ENCODE results near the gene HIF3A. TPM values are rescaled to one million over a fixed set of nuclear protein-coding genes. Genes with fewer than 3 reads are reported as not detected.
A peak's percentile ranks its signal among the peaks of the same experiment; 100 is the strongest.
"Not testable (repeated sequence)": the region's sequence is repeated elsewhere in the genome, so short reads cannot be mapped to it uniquely, and the experiment has no call there.

HIF3A gene
- total and polyA plus RNA-seq, 8 donors = 17.6 to 235 (median 102) TPM

DNA sequence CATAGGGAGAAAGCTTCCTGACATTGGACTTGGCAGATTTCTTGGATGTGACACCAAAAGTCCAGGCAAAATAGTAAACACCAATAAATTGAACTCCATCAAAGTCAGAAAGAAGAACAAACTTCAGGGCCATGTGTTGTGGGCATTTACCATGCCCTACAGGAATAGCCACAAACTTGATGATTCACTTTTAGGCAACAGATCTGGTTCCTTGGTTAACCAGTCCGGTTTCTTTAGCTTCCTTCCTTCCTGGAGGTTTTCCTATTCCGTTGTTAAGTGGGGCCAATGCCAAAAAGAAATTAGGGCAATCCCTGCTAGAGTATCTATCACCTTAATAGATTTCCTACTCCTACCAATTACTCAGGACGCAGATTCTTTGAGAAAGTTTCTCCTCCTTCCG lies 42.1 kb upstream of the HIF3A start:
- Histone ChIP-seq H3K9me3 (no peaks in the 10 kb centered on the region), H3K27me3 (peaks cover 0 to 37% (median 0%) of the 10 kb centered on the region in 3 donors), H3K4me1 (peaks cover 0 to 13% (median 0%) of the 10 kb centered on the region in 4 donors), H3K36me3 (no peaks in the 10 kb centered on the region), H3K27ac (no peak overlapping the region), H3K4me3 (no peak overlapping the region)
- DNase-seq = no peak
- TF ChIP-seq EP300 (IDR thresholded peaks at IDR 0.05) = no peak
- TF ChIP-seq, protein P1, sequence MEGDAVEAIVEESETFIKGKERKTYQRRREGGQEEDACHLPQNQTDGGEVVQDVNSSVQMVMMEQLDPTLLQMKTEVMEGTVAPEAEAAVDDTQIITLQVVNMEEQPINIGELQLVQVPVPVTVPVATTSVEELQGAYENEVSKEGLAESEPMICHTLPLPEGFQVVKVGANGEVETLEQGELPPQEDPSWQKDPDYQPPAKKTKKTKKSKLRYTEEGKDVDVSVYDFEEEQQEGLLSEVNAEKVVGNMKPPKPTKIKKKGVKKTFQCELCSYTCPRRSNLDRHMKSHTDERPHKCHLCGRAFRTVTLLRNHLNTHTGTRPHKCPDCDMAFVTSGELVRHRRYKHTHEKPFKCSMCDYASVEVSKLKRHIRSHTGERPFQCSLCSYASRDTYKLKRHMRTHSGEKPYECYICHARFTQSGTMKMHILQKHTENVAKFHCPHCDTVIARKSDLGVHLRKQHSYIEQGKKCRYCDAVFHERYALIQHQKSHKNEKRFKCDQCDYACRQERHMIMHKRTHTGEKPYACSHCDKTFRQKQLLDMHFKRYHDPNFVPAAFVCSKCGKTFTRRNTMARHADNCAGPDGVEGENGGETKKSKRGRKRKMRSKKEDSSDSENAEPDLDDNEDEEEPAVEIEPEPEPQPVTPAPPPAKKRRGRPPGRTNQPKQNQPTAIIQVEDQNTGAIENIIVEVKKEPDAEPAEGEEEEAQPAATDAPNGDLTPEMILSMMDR (IDR thresholded peaks at IDR 0.05) = no peak
- TF ChIP-seq POLR2AphosphoS5 (IDR thresholded peaks at IDR 0.05) = no peak
- no peak for TF ChIP-seq POLR2A (IDR thresholded peaks at IDR 0.05)
- 55 to 63% (median 60%) methylated on average over 4 of the region's 4 CpGs for WGBS, 5 donors
- intact Hi-C loops (cut with DNase I; ENCODE audit: low total_unique reads) = no loop called here

DNA sequence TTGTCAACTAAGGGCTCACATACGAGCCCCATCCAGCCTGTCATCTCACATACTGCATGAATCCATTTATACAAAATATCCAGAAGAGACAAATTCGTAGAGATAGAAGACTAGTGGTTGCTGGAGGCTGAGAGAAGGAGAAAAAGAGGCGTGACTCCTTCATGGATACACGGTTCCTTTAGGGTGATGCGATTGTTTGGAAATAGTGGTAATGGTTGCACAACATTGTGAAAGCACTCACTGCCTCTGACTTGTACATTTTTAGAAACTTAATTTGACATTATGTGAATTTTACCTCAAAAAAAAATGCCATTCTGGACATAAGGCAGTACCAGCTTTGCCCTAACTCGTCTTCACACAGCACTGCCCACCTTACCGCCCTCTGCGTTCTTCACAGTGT lies 40.0 kb upstream of the HIF3A start:
- Histone ChIP-seq H3K9me3 (no peaks in the 10 kb centered on the region), H3K4me3 (no peak overlapping the region), H3K4me1 (no peaks in the 10 kb centered on the region), H3K36me3 (no peaks in the 10 kb centered on the region), H3K27me3 (peaks cover 0 to 41% (median 4%) of the 10 kb centered on the region in 3 donors), H3K27ac (no peak overlapping the region)
- TF ChIP-seq EP300 (IDR thresholded peaks at IDR 0.05) = no peak
- TF ChIP-seq, protein P1 (IDR thresholded peaks at IDR 0.05) = no peak
- no peak for TF ChIP-seq POLR2AphosphoS5 (IDR thresholded peaks at IDR 0.05)
- TF ChIP-seq POLR2A (IDR thresholded peaks at IDR 0.05) = no peak
- 70 to 80% (median 75%) methylated on average over 8 of the region's 8 CpGs for WGBS, 5 donors
- intact Hi-C loops (cut with DNase I; ENCODE audit: low total_unique reads) = no loop called here
- no peak for DNase-seq

DNA sequence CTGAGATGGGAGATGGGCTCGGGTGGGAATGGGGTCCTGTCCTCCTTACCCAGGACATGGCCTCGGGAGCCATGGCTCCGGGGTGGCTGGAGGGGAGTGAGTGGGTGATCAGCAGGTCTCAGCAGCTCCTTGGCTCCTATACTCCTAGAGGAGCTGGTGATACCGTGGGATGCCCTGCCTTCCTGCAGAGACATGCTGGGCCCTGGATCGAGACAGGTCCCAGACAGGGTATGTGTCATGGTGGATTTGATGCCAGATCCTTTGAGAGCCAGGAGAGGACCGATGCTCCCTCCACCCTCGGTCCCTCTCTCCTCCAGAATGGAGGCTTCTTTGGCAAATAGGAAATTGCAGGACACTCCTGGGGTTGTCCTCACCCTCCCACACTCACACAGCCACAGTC lies 35.3 kb upstream of the HIF3A start:
- not testable (repeated sequence) for H3K4me3 ChIP-seq, DNase-seq, H3K27ac ChIP-seq, H3K9me3 ChIP-seq, H3K36me3 ChIP-seq
- H3K27me3 ChIP-seq = peaks cover 0 to 54% (median 4%) of the 10 kb centered on the region in 3 donors
- WGBS, 5 donors = 71 to 90% (median 83%) methylated on average over 5 to 7 of the region's 7 CpGs
- H3K4me1 ChIP-seq = peaks cover 0 to 14% (median 0%) of the 10 kb centered on the region in 4 donors
- intact Hi-C loops (cut with DNase I; ENCODE audit: low total_unique reads) = loop anchor here (5.0 kb wide), 1 partner anchor 234 kb away; no protein-coding TSS in a partner anchor

DNA sequence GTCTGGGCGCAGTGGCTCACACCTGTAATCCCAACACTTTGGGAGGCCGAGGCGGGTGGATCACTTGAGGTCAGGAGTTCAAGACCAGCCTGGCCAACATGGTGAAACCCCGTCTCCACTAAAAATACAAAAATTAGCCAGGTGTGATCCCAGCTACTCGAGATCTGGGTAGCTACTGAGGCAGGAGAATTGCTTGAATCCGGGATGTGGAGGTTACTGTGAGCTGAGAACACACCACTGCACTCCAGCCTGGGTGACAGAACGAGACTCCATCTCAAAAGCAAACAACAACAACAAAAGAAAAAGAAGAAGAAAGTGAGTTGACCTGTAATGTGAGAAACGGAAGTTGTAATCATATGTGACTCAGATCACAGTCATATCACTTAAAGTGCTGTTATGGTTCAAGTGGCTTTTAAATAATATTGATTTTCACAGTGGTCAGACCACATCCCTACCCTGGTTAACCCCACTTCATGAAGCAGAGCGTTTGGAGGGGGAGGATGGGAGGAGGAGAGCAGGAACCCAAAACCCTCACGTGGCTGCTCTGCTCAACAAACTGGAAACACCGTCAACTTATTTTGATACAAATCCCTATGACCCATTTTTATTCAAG lies 34.1 kb upstream of the HIF3A start:
- intact Hi-C loops (cut with DNase I; ENCODE audit: low total_unique reads) = loop anchor here (5.0 kb wide), 1 partner anchor 235 kb away; no protein-coding TSS in a partner anchor
- WGBS, 5 donors = 30 to 50% (median 34%) methylated on average over 11 of the region's 11 CpGs

DNA sequence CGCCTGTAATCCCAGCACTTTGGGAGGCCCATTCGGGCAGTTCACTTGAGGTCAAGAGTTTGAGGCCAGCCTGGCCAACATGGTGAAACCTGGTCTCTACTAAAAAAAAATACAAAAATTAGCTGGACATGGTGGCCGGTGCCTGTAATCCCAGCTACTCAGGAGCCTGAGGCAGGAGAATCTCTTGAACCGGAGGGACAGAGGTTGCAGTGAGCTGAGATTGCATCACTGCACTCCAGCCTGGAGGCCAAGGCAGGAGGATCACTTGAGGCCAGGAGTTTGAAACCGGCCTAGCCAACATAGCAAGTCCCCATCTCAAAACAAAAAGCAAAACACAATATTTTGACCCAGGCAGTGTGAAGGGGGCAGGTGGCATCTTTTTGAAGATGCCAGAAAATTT lies 32.0 kb upstream of the HIF3A start:
- intact Hi-C loops (cut with DNase I; ENCODE audit: low total_unique reads) = loop anchor here (5.0 kb wide), 1 partner anchor 238 kb away; no protein-coding TSS in a partner anchor
- peaks cover 0 to 70% (median 4%) of the 10 kb centered on the region in 3 donors for H3K27me3 ChIP-seq
- 75 to 87% (median 83%) methylated on average over 5 of the region's 5 CpGs for WGBS, 5 donors

More for the DNA sequence above, 34.1 kb upstream of the HIF3A start:
- H3K36me3 ChIP-seq, H3K27ac ChIP-seq, H3K4me3 ChIP-seq, H3K9me3 ChIP-seq: not testable (repeated sequence)
- peaks cover 0 to 65% (median 4%) of the 10 kb centered on the region in 3 donors for H3K27me3 ChIP-seq
- DNase-seq = peak in 1 of 2 donors; percentile 51
- peaks cover 0 to 14% (median 0%) of the 10 kb centered on the region in 4 donors for H3K4me1 ChIP-seq

DNA sequence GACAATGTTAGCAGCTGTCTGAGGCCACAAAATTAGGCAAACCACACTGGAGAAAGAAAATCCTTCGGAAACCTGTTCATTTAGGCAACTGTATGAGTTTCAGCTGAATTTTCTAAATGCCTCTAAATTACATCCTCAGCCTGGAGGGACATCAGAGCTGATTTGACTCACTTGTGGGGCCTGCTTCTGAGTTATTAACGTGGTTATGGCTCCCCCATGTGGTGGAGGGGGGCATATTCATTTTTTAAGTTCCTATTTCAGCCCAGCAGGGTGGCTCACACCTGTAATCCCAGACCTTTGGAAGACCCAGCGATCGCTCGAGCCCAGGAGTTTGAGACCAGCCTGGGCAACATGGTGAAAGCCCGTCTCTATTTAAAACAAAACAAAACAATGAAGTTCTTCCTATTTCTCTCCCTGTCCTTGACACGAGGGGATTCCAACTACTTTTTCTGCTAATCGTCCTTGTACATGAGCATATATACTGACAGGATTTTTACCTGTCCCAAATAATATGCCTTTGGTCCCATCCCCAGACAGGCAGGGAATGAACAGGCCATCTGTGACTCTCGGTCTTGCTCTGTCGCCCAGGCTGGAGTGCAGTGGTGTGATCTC lies 31.5 kb upstream of the HIF3A start:
- DNase-seq = peak; percentile 74 to 93
- 14 to 22% (median 19%) methylated on average over 10 of the region's 10 CpGs for WGBS, 5 donors
- Histone ChIP-seq H3K27me3 (peaks cover 0 to 70% (median 7%) of the 10 kb centered on the region in 3 donors), H3K4me3 (no peak overlapping the region), H3K9me3 (no peaks in the 10 kb centered on the region), H3K27ac (no peak overlapping the region), H3K4me1 (peaks cover 0 to 14% (median 0%) of the 10 kb centered on the region in 4 donors), H3K36me3 (no peaks in the 10 kb centered on the region)
- intact Hi-C loops (cut with DNase I; ENCODE audit: low total_unique reads) = no loop called here
- TF ChIP-seq EP300 (IDR thresholded peaks at IDR 0.05) (no peak), POLR2AphosphoS5 (IDR thresholded peaks at IDR 0.05) (peak in 1 of 3 donors; percentile 34)
- TF ChIP-seq, protein P1 (IDR thresholded peaks at IDR 0.05) = peak in 5 of 7 experiments; percentile 76 to 93 (median 90)

More for the DNA sequence above, 32.0 kb upstream of the HIF3A start:
- not testable (repeated sequence) for DNase-seq, H3K4me3 ChIP-seq, H3K9me3 ChIP-seq, H3K36me3 ChIP-seq, H3K27ac ChIP-seq
- peaks cover 0 to 14% (median 0%) of the 10 kb centered on the region in 4 donors for H3K4me1 ChIP-seq

All from stomach (tissue), 9 donors.